Parathyroid adenoma (tissue), 2 donors: ENCODE results near the gene MRPL10.

Experiments used
- H2AFZ ChIP-seq: fragments of 300-600 bp; sonication (generic); one replicate; pipeline ENCODE4 v1.7.0; 2017; ENCODE audit warnings: antibody characterized with exemption, mild to moderate bottlenecking
- H3K27ac ChIP-seq: fragments of 300-600 bp; sonication (generic); one replicate; pipeline ENCODE4 v1.7.0; 2017
- H3K27me3 ChIP-seq: fragments of 300-600 bp; sonication (generic); one replicate; pipeline ENCODE4 v1.7.0; 2017; ENCODE audit warnings: low read length; ENCODE audit not compliant: control insufficient read depth, insufficient read depth
- H3K36me3 ChIP-seq: fragments of 300-600 bp; sonication (generic); one replicate; pipeline ENCODE4 v1.7.0; 2017; ENCODE audit warnings: low read length; ENCODE audit not compliant: control insufficient read depth, insufficient read depth
- H3K4me1 ChIP-seq: fragments of 300-600 bp; sonication (generic); one replicate; pipeline ENCODE4 v1.7.0; 2017; ENCODE audit warnings: control low read depth
- H3K4me2 ChIP-seq: fragments of 300-600 bp; sonication (generic); one replicate; pipeline ENCODE4 v1.7.0; 2017; ENCODE audit warnings: low read length
- H3K4me3 ChIP-seq: fragments of 300-600 bp; sonication (generic); one replicate; pipeline ENCODE4 v1.7.0; 2017; ENCODE audit warnings: low read depth, low read length
- H3K79me2 ChIP-seq: fragments of 300-600 bp; sonication (generic); one replicate; pipeline ENCODE4 v1.7.0; 2017; ENCODE audit warnings: control low read depth
- H3K9ac ChIP-seq: fragments of 300-600 bp; sonication (generic); one replicate; pipeline ENCODE4 v1.7.0; 2017; ENCODE audit warnings: mild to moderate bottlenecking
- H3K9me3 ChIP-seq: fragments of 300-600 bp; sonication (generic); one replicate; pipeline ENCODE4 v1.7.0; 2017; ENCODE audit warnings: low read length; ENCODE audit not compliant: control insufficient read depth
- CTCF ChIP-seq: fragments of 300-600 bp; sonication (generic); IDR thresholded peaks from one replicate; pipeline ENCODE4 v1.7.0; 2017; ENCODE audit warnings: antibody characterized with exemption, mild to moderate bottlenecking
- donor health status: primary hyperparathyroidism.

Gene MRPL10

GRCh38 chr17:47785538-47786123, 45.7 kb downstream of the MRPL10 start:
- TF ChIP-seq CTCF = no peak
- Histone ChIP-seq H3K27ac (no peak overlapping the region), H3K4me1 (no peaks in the 10 kb centered on the region), H3K9ac (no peak overlapping the region), H3K79me2 (no peaks in the 10 kb centered on the region), H3K36me3 (no peaks in the 10 kb centered on the region), H2AFZ (no peak overlapping the region), H3K4me2 (no peak overlapping the region), H3K27me3 (no peaks in the 10 kb centered on the region), H3K9me3 (no peaks in the 10 kb centered on the region), H3K4me3 (no peak overlapping the region)

- H3K27ac ChIP-seq = no peak overlapping the region
- H3K4me1 ChIP-seq = no peaks in the 10 kb centered on the region
- H3K79me2 ChIP-seq = no peaks in the 10 kb centered on the region
- H3K27me3 ChIP-seq = no peaks in the 10 kb centered on the region
- no peak overlapping the region for H3K4me2 ChIP-seq
- no peaks in the 10 kb centered on the region for H3K9me3 ChIP-seq
- no peak overlapping the region for H3K4me3 ChIP-seq
- no peak overlapping the region for H2AFZ ChIP-seq
- H3K9ac ChIP-seq = no peak overlapping the region
- H3K36me3 ChIP-seq = no peaks in the 10 kb centered on the region
- no peak for TF ChIP-seq CTCF
These were observed 49.9 kb downstream of the MRPL10 start for GRCh38 chr17:47781397-47781796.

GRCh38 chr17:47778184-47778635, 53.1 kb downstream of the MRPL10 start:
- no peak overlapping the region for H3K4me2 ChIP-seq
- H3K27me3 ChIP-seq = peaks cover 3% of the 10 kb centered on the region
- no peak for TF ChIP-seq CTCF
- H3K36me3 ChIP-seq = no peaks in the 10 kb centered on the region
- H3K27ac ChIP-seq = no peak overlapping the region
- H3K9me3 ChIP-seq = no peaks in the 10 kb centered on the region
- H3K4me3 ChIP-seq = no peak overlapping the region
- no peak overlapping the region for H3K9ac ChIP-seq
- H3K79me2 ChIP-seq = no peaks in the 10 kb centered on the region
- no peaks in the 10 kb centered on the region for H3K4me1 ChIP-seq
- H2AFZ ChIP-seq = no peak overlapping the region

GRCh38 chr17:47776330-47777197, 54.8 kb downstream of the MRPL10 start:
- H3K27me3 ChIP-seq = peaks cover 3% of the 10 kb centered on the region
- H2AFZ ChIP-seq = no peak overlapping the region
- H3K4me2 ChIP-seq = no peak overlapping the region
- H3K4me1 ChIP-seq = no peaks in the 10 kb centered on the region
- no peak overlapping the region for H3K27ac ChIP-seq
- H3K79me2 ChIP-seq = no peaks in the 10 kb centered on the region
- H3K9ac ChIP-seq = no peak overlapping the region
- TF ChIP-seq CTCF = peak; percentile 75
- H3K9me3 ChIP-seq = no peaks in the 10 kb centered on the region
- no peaks in the 10 kb centered on the region for H3K36me3 ChIP-seq
- no peak overlapping the region for H3K4me3 ChIP-seq
